K562 (cell line): ENCODE results near the gene SNX9. TPM values are rescaled to one million over a fixed set of nuclear protein-coding genes. Genes with fewer than 3 reads are reported as not detected.

ENCODE experiments used
- ATAC-seq: fragments of 200-7000 bp; cut with Tn5 transposase; 3 replicates; pipeline ENCODE4 v1.9.1; 2020; ENCODE audit warnings: moderate library complexity
- BruUV-seq: library from RNA; stranded (reverse); fragments of 400-500 nt; replicated peaks from 2 replicates; lab custom pipeline; 2021; lab: Mats Ljungman, UMichigan
- CTCF ChIA-PET: fragments of 300-600 bp; formaldehyde crosslinking; extraction: SDS; loops from one replicate; lab custom pipeline; 2021; ENCODE audit warnings: low intra/inter-chr PET ratio; lab: Yijun Ruan, JAX
- POLR2A ChIA-PET: fragments of 300-600, 350-650 bp; sonication (Branson Sonifier 250); formaldehyde crosslinking; extraction: SDS; loops from one replicate; lab custom pipeline; 2021; ENCODE audit warnings: antibody characterized with exemption, inconsistent platforms; lab: Yijun Ruan, JAX
- DNase-seq, 4 experiments: peaks; one replicate each; pipeline versions ENCODE4 v3.0.0 to v3.0.0-alpha.2; 2011 to 2018; ENCODE audit warnings: low spot score in 3 of 4, mixed read lengths in 3 of 4; ENCODE audit errors: extremely low read depth in 1 of 4
- FAIRE-seq: peaks from 2 replicates; lab custom pipeline; 2011; peaks lifted over from hg19 to GRCh38; lab: Jason Lieb, UNC
- H2AFZ ChIP-seq: 2 replicates; pipeline ENCODE4 v1.6.0; 2011; ENCODE audit warnings: low read depth, low read length, control low read depth, inconsistent platforms
- H3K27ac ChIP-seq: fragments of 200-600 bp; 3 replicates; pipeline ENCODE4 v1.8.0; 2011; ENCODE audit warnings: low read depth, mild to moderate bottlenecking, control low read depth, inconsistent platforms, low read length, moderate library complexity, mixed read lengths; ENCODE audit errors: extremely low read depth
- H3K27me3 ChIP-seq, 2 experiments: fragments of 300-600 bp in 1 of 2; 2 replicates in 1 of 2; 3 replicates in 1 of 2; pipeline versions ENCODE4 v1.6.0 to v1.8.0; 2011; ENCODE audit warnings: inconsistent platforms in 2 of 2, low read length in 2 of 2, mild to moderate bottlenecking in 1 of 2, mixed read lengths in 1 of 2, moderate library complexity in 1 of 2; ENCODE audit not compliant: control insufficient read depth in 2 of 2, insufficient read depth in 2 of 2
- H3K36me3 ChIP-seq: fragments of 300-600 bp; 3 replicates; pipeline ENCODE4 v1.8.0; 2011; ENCODE audit warnings: mild to moderate bottlenecking, low read length, inconsistent platforms; ENCODE audit not compliant: control insufficient read depth, insufficient read depth
- H3K4me1 ChIP-seq, 2 experiments: fragments of 200-600 bp in 1 of 2; replicated peaks in 1 of 2; 2 replicates in 1 of 2; 3 replicates in 1 of 2; pipeline versions ENCODE4 v1.5.1 to v1.8.0; 2011; ENCODE audit warnings: inconsistent platforms in 2 of 2, low read length in 2 of 2, mild to moderate bottlenecking in 1 of 2, mixed read lengths in 1 of 2, moderate library complexity in 1 of 2; ENCODE audit not compliant: control insufficient read depth in 2 of 2, insufficient read depth in 2 of 2
- H3K4me2 ChIP-seq: 2 replicates; pipeline ENCODE4 v1.6.1; 2011; ENCODE audit warnings: low read length, control low read depth, inconsistent platforms, mixed read lengths; ENCODE audit not compliant: insufficient read depth
- H3K4me3 ChIP-seq: fragments of 200-600 bp; sonication (generic), shearing (Covaris generic); 2 replicates; pipeline ENCODE4 v1.5.1; 2016; ENCODE audit warnings: control low read depth, inconsistent platforms
- H3K79me2 ChIP-seq: fragments of 200-600 bp; 3 replicates; pipeline ENCODE4 v1.8.0; 2011; ENCODE audit warnings: low read length, inconsistent platforms; ENCODE audit not compliant: control insufficient read depth, insufficient read depth
- H3K9ac ChIP-seq, 2 experiments: 2 replicates each; pipeline versions ENCODE4 v1.6.0 to v1.6.1; 2011; ENCODE audit warnings: low read depth in 2 of 2, low read length in 2 of 2, control low read depth in 1 of 2, inconsistent platforms in 1 of 2, mild to moderate bottlenecking in 1 of 2, mixed read lengths in 1 of 2; ENCODE audit not compliant: insufficient read depth in 1 of 2
- H3K9me1 ChIP-seq: one replicate; pipeline ENCODE4 v1.6.0; 2011; ENCODE audit warnings: inconsistent platforms, mild to moderate bottlenecking, low read length, moderate library complexity; ENCODE audit not compliant: control insufficient read depth, insufficient read depth
- H3K9me3 ChIP-seq: replicated peaks from 2 replicates; pipeline ENCODE4 v1.5.1; 2011; ENCODE audit warnings: low read depth, low read length, inconsistent platforms; ENCODE audit not compliant: control insufficient read depth, insufficient read depth
- H4K20me1 ChIP-seq: replicated peaks from 2 replicates; pipeline ENCODE4 v1.6.1; 2011; ENCODE audit warnings: low read length, inconsistent platforms, mixed read lengths; ENCODE audit not compliant: control insufficient read depth, insufficient read depth
- ARID3A ChIP-seq: IDR thresholded peaks from 2 replicates; pipeline ENCODE4 v1.6.1; 2012; ENCODE audit warnings: low read depth, low read length, improper control_type of control experiment, borderline replicate concordance
- FUS ChIP-seq: fragments of 200-400 bp; formaldehyde crosslinking; optimal IDR thresholded peaks from 2 replicates; pipeline ENCODE3; 2017; ENCODE audit warnings: low read depth, low read length
- GATAD2A ChIP-seq: fragments of 450-650 bp; IDR thresholded peaks from 2 replicates; pipeline ENCODE4 v1.6.1; 2017
- LEF1 ChIP-seq: fragments of 450-650 bp; IDR thresholded peaks from 2 replicates; pipeline ENCODE4 v1.6.1; 2016; ENCODE audit warnings: mild to moderate bottlenecking
- MECOM ChIP-seq: fragments of 250-450 bp; sonication (Bioruptor Pico); IDR thresholded peaks from 2 replicates; pipeline ENCODE4 v1.8.0; 2022; ENCODE audit warnings: inconsistent platforms
- MTF1 ChIP-seq: fragments of 250-450 bp; sonication (Bioruptor Pico); IDR thresholded peaks from 2 replicates; pipeline ENCODE4 v1.9.0; 2021; ENCODE audit warnings: moderate library complexity, mild to moderate bottlenecking, inconsistent platforms, borderline replicate concordance
- RBBP5 ChIP-seq: fragments of 200-600 bp; sonication (generic); IDR thresholded peaks from 2 replicates; pipeline ENCODE4 v1.6.1; 2012; ENCODE audit warnings: borderline replicate concordance, mild to moderate bottlenecking, low read length, control low read depth, inconsistent platforms; ENCODE audit not compliant: insufficient read depth, poor library complexity, severe bottlenecking
- YBX1 ChIP-seq: fragments of 450-650 bp; IDR thresholded peaks from 2 replicates; pipeline ENCODE4 v1.7.1; 2016; ENCODE audit warnings: mild to moderate bottlenecking
- ZFPM2 ChIP-seq: fragments of 250-450 bp; sonication (Bioruptor Pico); IDR thresholded peaks from 2 replicates; pipeline ENCODE4 v1.5.1; 2022; ENCODE audit warnings: mild to moderate bottlenecking
- ZNF165 ChIP-seq: fragments of 250-450 bp; sonication (Bioruptor Pico); IDR thresholded peaks from 2 replicates; pipeline ENCODE4 v1.4.0; 2020; ENCODE audit warnings: borderline replicate concordance
- in situ Hi-C: fragments of 300-500 bp; cut with MboI; formaldehyde crosslinking; loops from 4 replicates; pipeline ENCODE4 v1.15.0; 2018; ENCODE audit warnings: inconsistent platforms, mixed read lengths
- intact Hi-C: fragments of 100-400 bp; cut with micrococcal nuclease; formaldehyde crosslinking; loops from 2 replicates; pipeline ENCODE4 v1.14.2; 2022
- polyA plus RNA-seq, 8 experiments: library from polyadenylated mRNA; depleted of rRNA in 4 of 8; stranded (reverse) in 5 of 8; unstranded in 3 of 8; fragments of >200 nt; fragmentation: Nextera tagmentation in 2 of 8; fragmentation: Illumina TruSeq in 1 of 8; extraction: Ambion mirVana in 2 of 8; extraction: Trizol in 1 of 8; gene quantifications; 2 replicates each; pipeline versions ENCODE4 v1.2.1 to v1.2.3, GENCODE V29; 2011 to 2014; ENCODE audit warnings: inconsistent platforms in 1 of 8, missing spikeins in 1 of 8
- total RNA-seq, 7 experiments: library from RNA; depleted of rRNA in 6 of 7; stranded (reverse); fragments of >200 nt in 6 of 7; fragmentation: Illumina TruSeq in 2 of 7; extraction: Trizol in 2 of 7; gene quantifications; 2 replicates each; pipeline versions ENCODE4 v1.2.1 to v1.2.3, GENCODE V29; 2011 to 2021; ENCODE audit warnings: low replicate concordance in 1 of 7

The SNX9 gene
- total and polyA plus RNA-seq, 9 of the 15 experiments (the other 6 are each of a cell fraction or from before 2014, with no cell fraction given): 6.0 to 81.7 (median 57.1) TPM

- Histone ChIP-seq H2AFZ (no peak overlapping the region), H4K20me1 (no peaks in the 10 kb centered on the region), H3K79me2 (no peaks in the 10 kb centered on the region), H3K4me3 (no peak overlapping the region), H3K4me2 (peak overlapping the region; percentile 50), H3K4me1 (peaks cover 29 to 60% of the 10 kb centered on the region in 2 experiments), H3K9ac (no peak overlapping the region), H3K9me1 (no peaks in the 10 kb centered on the region), H3K27me3 (no peaks in the 10 kb centered on the region), H3K36me3 (no peaks in the 10 kb centered on the region; the same call in 2 of the 3 replicates), H3K9me3 (peaks cover 9% of the 10 kb centered on the region), H3K27ac (peak overlapping the region; percentile 62)
- TF ChIP-seq RBBP5 (peak; percentile 44), ZNF165 (CRISPR knock-in tag) (no peak), MECOM (CRISPR knock-in tag) (0 out of 2 replicates have a peak, but pooled peaks have one; percentile 32), YBX1 (no peak), ZFPM2 (CRISPR knock-in tag) (peak; percentile 37; the same call in 1 of the 2 replicates), MTF1 (CRISPR knock-in tag) (no peak), FUS (peak; percentile 9), GATAD2A (0 out of 2 replicates have a peak, but pooled peaks have one; percentile 29), LEF1 (no peak), ARID3A (0 out of 2 replicates have a peak, but pooled peaks have one; percentile 78)
- peak; percentile 66 for ATAC-seq
- in situ Hi-C loops (no loop called here), intact Hi-C loops (loop anchor here (1.0 kb wide), 2 partner anchors 14 to 62 kb away; no protein-coding TSS in a partner anchor)
- BruUV-seq: no TSS peak
- DNase-seq: peak in 1 of 4 experiments; percentile 69
- POLR2A ChIA-PET: interaction anchor here (1.1 to 1.2 kb wide), 2 partner anchors 10 to 47 kb away, joined by 4 to 7 read pairs; no protein-coding TSS in a partner anchor
- CTCF ChIA-PET: no interaction called here
- no peak for FAIRE-seq
These were observed 11.9 kb upstream of the SNX9 start for GRCh38 chr6:157811137-157811475.
